HG03039 (cell line): Measurements from ENCODE around the gene GABBR2.
"Not testable (repeated sequence)": the region's sequence is repeated elsewhere in the genome, so short reads cannot be mapped to it uniquely, and the experiment has no call there.

Experiments used
- ATAC-seq: cut with Tn5 transposase; IDR thresholded peaks from one replicate; pipeline ENCODE4 v1.9.1; 2021; ENCODE audit warnings: mild to moderate bottlenecking, moderate library complexity; ENCODE audit not compliant: unreplicated experiment

Gene GABBR2

DNA sequence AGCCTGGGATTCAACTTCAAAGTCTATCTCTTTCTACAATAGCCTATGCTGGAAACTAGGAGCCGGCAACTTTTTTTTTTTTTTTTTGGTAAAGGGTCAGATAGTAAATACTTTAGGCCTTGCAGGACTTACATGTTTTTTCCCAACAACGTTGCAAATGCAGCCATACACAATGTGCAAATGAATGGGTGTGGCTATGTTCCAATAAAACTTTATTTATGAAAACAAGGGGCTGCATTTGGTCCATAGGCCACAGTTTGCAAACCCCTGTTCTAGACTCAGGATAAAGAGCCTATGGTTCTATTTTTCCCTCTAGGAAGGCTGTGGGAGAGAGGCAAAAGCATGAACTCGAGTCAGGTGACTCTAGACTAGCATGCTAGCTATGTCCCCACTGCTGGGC, 189.1 kb downstream of the GABBR2 start:
- no peak for ATAC-seq

DNA sequence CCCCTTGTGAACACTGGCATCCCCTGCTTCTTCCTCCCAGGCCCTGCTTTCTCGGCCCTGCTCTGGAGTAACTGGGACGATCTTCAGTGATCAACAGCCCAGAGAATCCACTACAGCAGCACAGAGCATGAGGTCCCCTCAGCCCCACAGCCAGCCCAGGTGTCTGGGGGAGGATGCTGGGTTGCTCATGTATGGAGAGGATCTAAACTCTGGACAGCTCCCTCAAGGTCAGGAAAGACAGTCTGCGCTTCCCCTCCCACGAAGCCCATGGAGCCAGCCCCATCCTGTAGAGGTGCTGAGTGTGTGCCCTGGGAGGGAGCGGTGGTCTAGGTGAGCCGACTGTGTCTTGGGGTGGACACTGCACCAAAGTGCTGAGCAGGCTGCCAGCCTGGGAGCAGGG, 190.2 kb downstream of the GABBR2 start:
- ATAC-seq: no peak

DNA sequence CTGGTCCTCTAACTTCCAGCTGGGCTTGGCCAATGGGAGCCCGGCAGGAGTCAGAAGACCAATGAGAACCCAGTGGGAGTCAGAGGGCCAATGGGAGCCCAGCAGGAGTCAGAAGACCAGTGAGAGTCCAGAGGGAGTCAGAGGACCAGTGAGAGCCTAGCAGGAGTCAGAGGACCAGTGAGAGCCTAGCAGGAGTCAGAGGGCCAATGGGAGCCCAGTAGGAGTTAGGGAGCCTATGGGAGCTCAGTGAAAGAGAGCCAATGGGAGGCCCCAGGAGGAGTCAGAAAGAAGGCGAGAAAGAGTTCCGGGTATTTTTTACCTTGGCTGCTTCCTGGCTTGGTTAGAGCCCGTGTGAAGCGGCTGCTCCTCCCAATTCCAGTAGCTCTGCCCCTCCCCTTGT, 191.0 kb downstream of the GABBR2 start:
- no peak for ATAC-seq

GRCh38 chr9:98516897-98517503, 191.7 kb downstream of the GABBR2 start:
- ATAC-seq: no peak

DNA sequence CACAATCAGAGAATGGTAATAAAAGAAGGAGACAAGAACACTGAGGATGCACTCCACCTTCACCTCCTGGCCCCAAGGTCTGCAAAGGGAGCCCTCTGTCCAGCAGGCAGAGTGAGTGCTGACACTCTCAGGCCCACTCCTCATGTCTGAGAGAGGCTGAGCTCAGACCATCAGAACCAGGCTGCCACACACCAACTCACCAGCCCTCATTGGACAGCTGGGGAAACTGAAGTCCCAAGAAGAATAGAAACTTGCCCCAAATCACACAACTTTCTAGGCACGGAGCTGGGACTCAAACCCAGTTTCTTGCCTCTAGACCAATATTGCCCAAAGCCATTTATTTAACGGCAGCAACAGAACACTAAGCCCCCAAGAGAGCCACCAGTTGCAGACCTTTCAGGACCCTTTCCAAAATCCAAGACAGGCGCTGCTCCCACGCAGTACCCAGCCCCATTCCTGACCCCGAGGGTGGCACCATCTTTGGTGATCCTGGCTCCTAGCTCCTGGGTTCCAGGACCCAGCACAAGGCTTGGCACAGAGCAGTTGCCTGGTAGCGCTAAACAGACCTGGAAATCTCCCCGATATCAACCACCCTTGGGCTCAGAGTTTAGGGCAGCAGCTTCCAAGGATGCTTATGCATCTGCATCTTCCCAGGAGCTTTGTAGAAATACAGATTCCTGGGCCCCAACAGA, 192.4 kb downstream of the GABBR2 start:
- no peak for ATAC-seq

DNA sequence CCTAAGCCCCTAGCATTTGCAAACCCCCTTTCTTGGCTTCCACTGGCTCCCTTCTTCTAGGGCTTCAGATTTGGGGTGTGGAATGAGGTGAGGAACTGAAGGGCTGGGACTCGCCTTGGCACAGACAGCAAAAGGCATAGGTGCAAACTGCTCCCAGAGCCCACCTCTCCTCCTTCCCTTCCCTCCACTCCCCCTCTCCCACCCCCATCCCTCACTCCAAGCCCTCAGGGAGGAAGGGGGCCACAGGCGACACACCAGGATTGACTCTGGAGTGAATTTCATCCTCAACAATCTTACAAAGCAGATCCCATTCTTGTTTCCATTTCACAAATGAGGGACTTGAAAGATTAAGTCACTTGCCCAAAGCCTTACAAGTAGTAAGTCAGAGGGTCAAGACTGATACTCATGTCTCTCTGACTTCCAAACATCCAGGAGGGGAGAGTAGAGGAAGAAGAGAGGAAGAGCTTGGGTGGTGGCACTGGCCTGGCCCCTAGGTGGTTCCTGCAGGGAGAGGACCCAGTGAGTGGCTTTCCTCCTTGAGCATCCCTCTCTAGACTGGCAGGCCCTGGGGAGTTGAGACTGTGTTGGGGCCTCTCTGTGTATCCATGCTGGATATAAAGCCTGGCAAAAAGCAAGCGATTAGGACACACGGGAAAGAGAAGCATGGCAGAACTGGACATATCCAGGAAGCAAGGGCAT, 193.1 kb downstream of the GABBR2 start:
- no peak for ATAC-seq

GRCh38 chr9:98514841-98515240, 193.9 kb downstream of the GABBR2 start:
- no peak for ATAC-seq

GRCh38 chr9:98508217-98508919, 200.4 kb downstream of the GABBR2 start:
- ATAC-seq: not testable (repeated sequence)

- ATAC-seq: no peak
Measured at GRCh38 chr9:98506422-98507054, 202.2 kb downstream of the GABBR2 start.

GRCh38 chr9:98504298-98505282, 204.1 kb downstream of the GABBR2 start:
- ATAC-seq: no peak

DNA sequence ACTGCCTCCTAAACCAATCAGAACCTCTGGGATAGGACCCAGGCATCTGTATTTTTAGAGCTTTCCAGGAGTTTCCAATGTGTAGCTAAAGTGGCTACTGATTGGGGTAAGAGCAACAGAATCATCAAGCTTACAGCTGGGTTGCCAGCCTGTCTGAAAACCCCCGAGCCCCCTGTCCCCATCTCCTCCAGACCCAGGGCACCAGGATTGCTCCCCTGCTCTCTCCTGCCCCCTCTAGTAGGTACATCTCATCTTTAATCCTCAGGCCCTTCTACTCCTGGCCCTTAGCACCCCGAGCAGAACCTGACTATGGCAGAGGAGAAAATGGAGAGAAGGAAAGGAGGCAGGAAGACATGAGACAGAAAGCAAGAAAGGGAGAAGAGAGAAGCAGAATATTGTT, 204.9 kb downstream of the GABBR2 start:
- ATAC-seq: no peak

- no peak for ATAC-seq
Measured at GRCh38 chr9:98502976-98503325, 205.8 kb downstream of the GABBR2 start.

- no peak for ATAC-seq
Measured at GRCh38 chr9:98502311-98502975, 206.3 kb downstream of the GABBR2 start.

GRCh38 chr9:98501819-98502218, 206.9 kb downstream of the GABBR2 start:
- ATAC-seq: no peak

DNA sequence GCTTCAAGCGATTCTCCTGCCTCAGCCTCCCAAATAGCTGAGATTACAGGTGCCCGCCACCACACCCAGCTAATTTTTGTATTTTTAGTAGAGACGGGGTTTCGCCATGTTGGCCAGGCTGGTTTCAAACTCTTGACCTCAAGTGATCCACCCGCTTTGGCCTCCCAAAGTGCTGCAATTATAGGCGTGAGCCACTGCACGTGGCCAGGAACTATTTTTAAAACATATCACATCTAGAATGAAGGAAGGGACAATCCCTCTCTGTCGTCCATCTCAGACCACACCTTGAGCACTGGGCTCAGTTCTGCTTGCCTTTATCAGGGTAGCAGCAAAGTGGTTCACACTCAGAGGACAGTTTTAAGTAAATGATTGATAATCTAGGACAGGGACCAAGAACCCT, 207.5 kb downstream of the GABBR2 start:
- ATAC-seq: not testable (repeated sequence)

GRCh38 chr9:98500337-98500919, 208.3 kb downstream of the GABBR2 start:
- ATAC-seq: no peak

GRCh38 chr9:98495530-98495929, 213.2 kb downstream of the GABBR2 start:
- no peak for ATAC-seq

GRCh38 chr9:98494852-98495251, 213.9 kb downstream of the GABBR2 start:
- no peak for ATAC-seq

- no peak for ATAC-seq
Measured at GRCh38 chr9:98491828-98492227, 216.9 kb downstream of the GABBR2 start.
